GM13977 (cell line): ENCODE data around the gene PRICKLE2.

Experiments
- DNase-seq: peaks from one replicate; pipeline ENCODE4 v3.0.0; 2012; ENCODE audit warnings: low spot score
- in situ Hi-C: fragments of 300-500 bp; cut with MboI; formaldehyde crosslinking; loops from one replicate; pipeline ENCODE4 v1.12.0; 2022; ENCODE audit warnings: low sequenced_read_pairs, low pct_unique_long_range_greater_than_20kb, mixed read lengths, inconsistent platforms; ENCODE audit not compliant: unreplicated experiment
- TF ChIP-seq, protein P1 (sequence below): IDR thresholded peaks from 2 replicates; pipeline ENCODE4 v1.5.1; 2012; ENCODE audit warnings: mild to moderate bottlenecking, control low read depth; ENCODE audit not compliant: insufficient read depth; ENCODE audit errors: extremely low read depth, missing control alignments

PRICKLE2 gene

DNA sequence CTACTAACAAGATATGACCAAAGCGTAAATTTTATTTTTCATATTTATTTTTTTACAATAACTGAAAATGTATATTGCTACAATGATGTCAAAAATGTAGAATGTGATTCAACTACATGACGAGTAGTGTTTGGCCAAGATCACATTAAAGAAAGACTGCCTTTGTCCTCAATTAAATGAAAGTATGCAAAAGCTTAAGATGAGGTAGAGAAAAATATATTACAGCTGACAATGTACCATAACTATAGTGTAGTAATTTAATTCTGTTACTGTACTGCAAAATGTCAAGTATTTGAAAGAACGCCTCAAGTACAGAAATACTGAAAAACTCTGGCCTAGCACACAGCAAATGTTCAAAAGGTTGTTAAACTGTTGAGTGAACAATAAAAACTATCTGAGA is 9.7 kb downstream of the PRICKLE2 start:
- TF ChIP-seq, protein P1, sequence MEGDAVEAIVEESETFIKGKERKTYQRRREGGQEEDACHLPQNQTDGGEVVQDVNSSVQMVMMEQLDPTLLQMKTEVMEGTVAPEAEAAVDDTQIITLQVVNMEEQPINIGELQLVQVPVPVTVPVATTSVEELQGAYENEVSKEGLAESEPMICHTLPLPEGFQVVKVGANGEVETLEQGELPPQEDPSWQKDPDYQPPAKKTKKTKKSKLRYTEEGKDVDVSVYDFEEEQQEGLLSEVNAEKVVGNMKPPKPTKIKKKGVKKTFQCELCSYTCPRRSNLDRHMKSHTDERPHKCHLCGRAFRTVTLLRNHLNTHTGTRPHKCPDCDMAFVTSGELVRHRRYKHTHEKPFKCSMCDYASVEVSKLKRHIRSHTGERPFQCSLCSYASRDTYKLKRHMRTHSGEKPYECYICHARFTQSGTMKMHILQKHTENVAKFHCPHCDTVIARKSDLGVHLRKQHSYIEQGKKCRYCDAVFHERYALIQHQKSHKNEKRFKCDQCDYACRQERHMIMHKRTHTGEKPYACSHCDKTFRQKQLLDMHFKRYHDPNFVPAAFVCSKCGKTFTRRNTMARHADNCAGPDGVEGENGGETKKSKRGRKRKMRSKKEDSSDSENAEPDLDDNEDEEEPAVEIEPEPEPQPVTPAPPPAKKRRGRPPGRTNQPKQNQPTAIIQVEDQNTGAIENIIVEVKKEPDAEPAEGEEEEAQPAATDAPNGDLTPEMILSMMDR = no peak
- in situ Hi-C loops = no loop called here
- DNase-seq = no peak

DNA sequence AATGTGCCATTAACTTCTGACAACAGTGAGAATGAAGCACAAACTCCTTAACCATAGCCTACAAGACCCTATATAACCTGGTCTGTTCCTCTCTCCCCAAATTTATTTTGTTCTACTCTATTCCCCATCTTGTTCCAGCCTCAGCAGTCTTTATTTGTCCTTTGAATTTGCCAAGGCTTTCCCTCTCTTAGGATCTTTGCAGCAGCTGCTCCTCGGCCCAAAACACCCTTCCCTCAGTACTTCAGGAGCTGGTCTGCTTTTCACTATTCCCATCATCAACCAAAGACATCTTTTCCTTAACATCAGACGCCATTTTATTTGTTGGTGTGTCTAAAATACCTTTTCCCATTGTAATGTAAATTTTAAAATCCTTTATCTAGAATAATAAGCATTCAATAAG is 10.2 kb downstream of the PRICKLE2 start:
- in situ Hi-C loops = no loop called here

DNA sequence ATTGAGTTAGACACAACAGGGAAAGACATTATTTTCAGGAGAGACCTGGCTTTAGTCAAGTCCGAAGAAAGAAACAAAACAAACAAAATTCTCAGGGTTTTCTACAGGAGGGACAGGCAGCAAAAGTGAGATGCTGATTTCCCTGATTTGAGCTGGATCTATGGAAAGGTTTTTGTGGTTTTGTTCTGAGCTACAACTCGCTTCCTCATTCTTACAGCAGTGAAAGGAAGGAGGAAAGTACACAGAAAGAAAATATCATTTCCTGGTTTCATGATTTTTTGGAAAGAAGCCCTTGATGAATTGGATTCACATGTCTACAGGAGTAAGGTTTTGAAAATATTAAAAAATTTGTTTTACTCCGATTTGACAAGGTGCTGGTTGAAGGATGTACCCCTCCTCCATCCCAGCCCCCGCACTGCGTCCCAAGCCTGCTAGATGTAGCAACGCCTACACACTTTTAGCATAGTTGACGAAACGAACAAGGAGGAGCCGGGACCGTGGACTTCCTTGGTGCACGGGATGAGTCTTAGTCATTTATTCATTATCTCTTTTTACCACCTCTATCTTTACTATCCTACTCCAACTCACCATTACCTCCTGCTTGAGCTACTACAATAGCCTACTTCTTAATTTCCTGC is 10.8 kb downstream of the PRICKLE2 start:
- TF ChIP-seq, protein P1 = no peak
- in situ Hi-C loops = no loop called here
- DNase-seq = no peak

More for the DNA sequence above, 10.2 kb downstream of the PRICKLE2 start:
- TF ChIP-seq, protein P1 = no peak
- DNase-seq = no peak

DNA sequence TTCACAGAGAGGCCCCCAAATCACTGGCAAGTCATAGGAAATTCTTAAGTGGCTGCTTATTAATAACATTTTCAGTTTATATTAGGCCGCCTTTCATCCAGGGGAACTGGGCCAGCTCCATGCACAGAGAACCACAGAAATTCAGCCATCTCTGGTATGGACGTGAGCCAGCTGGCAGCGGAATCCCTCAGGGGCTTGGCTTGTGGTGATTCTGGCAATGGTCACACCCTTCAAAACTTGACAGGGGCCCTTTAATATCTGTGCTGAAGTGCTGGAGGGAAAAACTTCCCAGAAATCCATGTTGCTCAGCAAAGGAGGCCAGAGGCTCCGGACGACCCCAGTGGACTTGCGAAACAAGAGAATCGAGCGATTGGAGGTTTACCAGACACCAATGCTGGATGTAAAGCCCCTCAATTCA is 11.3 kb downstream of the PRICKLE2 start:
- TF ChIP-seq, protein P1 = no peak
- in situ Hi-C loops = no loop called here
- DNase-seq = no peak

DNA sequence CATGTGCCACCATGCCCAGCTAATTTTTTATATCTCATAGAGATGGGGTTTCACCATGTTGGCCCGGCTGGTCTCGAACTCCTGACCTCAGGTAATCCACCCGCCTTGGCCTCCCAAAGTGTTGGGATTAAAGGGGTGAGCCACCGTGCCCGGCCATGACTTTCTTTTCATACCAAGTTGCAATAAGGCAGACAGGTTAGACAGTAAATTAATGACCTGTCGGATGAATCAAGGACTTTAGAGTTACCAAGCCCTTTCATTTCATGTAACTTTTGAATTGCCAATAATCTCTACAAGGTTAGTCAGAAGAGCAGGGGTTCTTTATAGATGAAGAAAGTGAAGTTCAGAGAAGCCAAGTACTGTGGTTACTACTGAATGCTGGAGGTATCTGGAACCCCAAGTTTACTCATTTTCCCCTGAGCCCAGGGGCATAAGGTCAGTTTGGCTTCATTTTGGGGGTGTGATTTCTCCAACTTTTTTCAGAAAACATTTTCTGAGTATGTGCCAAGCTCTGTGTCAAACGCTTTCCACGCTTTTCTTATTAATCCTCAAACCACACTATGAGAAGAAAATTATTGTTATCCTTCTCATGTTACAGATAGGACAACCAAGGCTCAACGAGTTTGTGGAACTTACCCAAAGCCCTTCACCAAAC is 11.9 kb downstream of the PRICKLE2 start:
- DNase-seq = no peak
- in situ Hi-C loops = no loop called here
- TF ChIP-seq, protein P1 = no peak

DNA sequence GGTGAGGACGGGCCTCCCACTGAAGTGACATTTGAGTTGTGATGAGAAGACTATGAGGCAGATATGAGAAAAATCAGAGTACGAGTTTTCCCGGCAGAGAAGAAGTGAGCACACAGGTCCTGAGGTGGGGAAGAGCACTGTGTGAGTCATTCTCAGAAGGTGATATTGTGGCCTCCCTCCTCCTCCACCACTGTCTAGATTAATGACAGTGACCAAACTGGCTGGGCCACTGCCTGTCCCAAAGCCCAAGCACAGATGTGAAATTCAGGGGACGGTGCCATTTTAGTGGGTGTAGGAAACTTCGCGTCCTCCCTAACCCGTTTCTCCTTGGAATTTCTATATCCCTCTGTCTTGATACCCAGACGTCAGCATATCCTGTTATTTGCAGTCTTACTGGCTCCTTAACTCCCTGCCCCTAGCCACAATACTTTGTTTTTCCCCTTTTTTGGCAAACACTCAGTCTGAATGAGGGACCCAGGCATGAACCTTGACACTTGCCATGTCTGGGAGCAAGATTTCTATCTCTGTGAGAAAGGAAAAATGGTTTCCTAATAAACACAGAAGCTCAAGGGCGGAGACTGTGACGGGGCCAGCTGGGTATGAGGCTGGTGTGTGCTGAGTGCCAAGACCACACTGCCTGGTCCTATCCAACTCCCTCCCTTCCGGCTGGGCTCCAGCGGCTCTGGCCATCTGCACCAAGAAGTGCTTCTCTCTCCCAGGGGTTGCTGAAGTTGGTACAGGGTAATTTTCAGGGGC is 15.2 kb downstream of the PRICKLE2 start:
- in situ Hi-C loops = no loop called here
- no peak for DNase-seq
- TF ChIP-seq, protein P1 = no peak
